Psoas muscle (tissue), 8 donors: ENCODE data around the gene WWOX. TPM values are rescaled to one million over a fixed set of nuclear protein-coding genes. Genes with fewer than 3 reads are reported as not detected.

Source experiments
- ATAC-seq, 4 donors: fragments of 200-7000 bp; cut with Tn5 transposase; one replicate each; pipeline ENCODE4 v1.9.1; 2020; ENCODE audit warnings: moderate library complexity in 3 of 4, mild to moderate bottlenecking in 2 of 4
- DNase-seq, 2 donors: peaks; one replicate each; pipeline ENCODE4 v3.0.0-alpha.2; 2020
- H3K27ac ChIP-seq: fragments of 200-600 bp; one replicate; pipeline ENCODE4 v1.8.0; 2022
- H3K27me3 ChIP-seq, 3 donors: fragments of 200-600 bp in 1 of 3; one replicate each; pipeline versions ENCODE4 v1.6.1 to v1.8.0; 2013 to 2022; ENCODE audit warnings: low read length in 2 of 3, mild to moderate bottlenecking in 2 of 3, moderate library complexity in 1 of 3; ENCODE audit not compliant: insufficient read depth in 3 of 3
- H3K36me3 ChIP-seq, 2 donors: fragments of 200-600 bp in 1 of 2; one replicate each; pipeline versions ENCODE4 v1.6.1 to v1.8.0; 2013 to 2022; ENCODE audit warnings: low read depth in 1 of 2, mild to moderate bottlenecking in 1 of 2, moderate library complexity in 1 of 2; ENCODE audit not compliant: insufficient read depth in 1 of 2
- H3K4me1 ChIP-seq: fragments of 200-600 bp; one replicate; pipeline ENCODE4 v1.8.0; 2022
- H3K4me3 ChIP-seq: fragments of 200-600 bp; one replicate; pipeline ENCODE4 v1.8.0; 2022; ENCODE audit warnings: mild to moderate bottlenecking
- H3K9me3 ChIP-seq: fragments of 200-600 bp; one replicate; pipeline ENCODE4 v1.8.0; 2022
- WGBS, 3 donors: extraction: QIAGEN DNeasy Blood & Tissue Kit; methylation state at CpG; one replicate each; pipeline versions ENCODE4 v1.1.6 to v1.1.7; 2013; 5-methylcytosine and 5-hydroxymethylcytosine counted together
- intact Hi-C, 2 donors: fragments of 100-400 bp; cut with DNase I; formaldehyde crosslinking; loops; one replicate each; pipeline versions ENCODE4 v1.11.0 to v1.14.2; 2022
- polyA plus RNA-seq, 3 donors: library from polyadenylated mRNA; stranded (reverse); fragments of 200-250 nt; gene quantifications; one replicate each; pipeline ENCODE4 v1.2.3, GENCODE V29; 2013
- total RNA-seq, 4 donors: library from RNA; stranded (reverse); fragmentation: NEBNext Ultra II Directional in 2 of 4; extraction: Animal tissue kit (Norgen Biotek cat#: 25700) in 2 of 4; gene quantifications; one replicate each; pipeline versions ENCODE4 v1.2.1 to v1.2.4, GENCODE V29; 2021 to 2023
- TF ChIP-seq, protein P1 (sequence below): fragments of 200-600 bp; IDR thresholded peaks from one replicate; pipeline ENCODE4 v1.8.0; 2022; ENCODE audit warnings: antibody characterized with exemption
- donor health status: healthy with polysubstance abuse.
- donor health status: DM: no; HTN: no; CAD: no; lungs with moderate emphysema.
- donor health status: Bipolar disorder and iron deficiency.
- donor health status: healthy.
- donor health status: DM: yes; HTN: yes; CAD: no.
- donor health status: DM: no; HTN: no; CAD: no.
- donor health status: DM: no; HTN: no; CAD: no.
- donor health status: DM: yes; HTN: yes; CAD: no.

WWOX gene
- total and polyA plus RNA-seq, 7 donors: 3.1 to 6.6 (median 5.0) TPM

DNA sequence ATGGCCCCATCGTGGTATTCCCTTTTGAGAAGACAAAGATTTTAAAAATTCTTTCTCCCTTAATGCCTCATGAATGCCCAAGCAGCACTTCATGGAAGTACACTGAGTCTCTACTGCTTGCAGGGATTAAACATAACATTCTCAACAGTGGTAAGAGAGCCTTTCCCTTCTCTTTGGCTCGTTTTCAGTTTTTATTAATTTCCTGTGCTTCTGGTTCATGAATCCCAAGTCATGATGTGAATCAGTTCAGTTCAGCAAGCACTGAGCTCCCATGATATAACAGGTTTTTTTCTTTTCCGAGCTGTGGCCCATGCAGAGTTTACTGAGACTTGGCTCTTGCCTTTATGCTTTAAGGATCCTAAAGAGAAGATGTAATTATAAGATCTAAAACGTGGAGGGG lies 175.3 kb downstream of the WWOX start:
- no peaks in the 10 kb centered on the region for H3K9me3 ChIP-seq
- no peak for DNase-seq
- H3K4me1 ChIP-seq: no peaks in the 10 kb centered on the region
- intact Hi-C loops: no loop called here
- TF ChIP-seq, protein P1, sequence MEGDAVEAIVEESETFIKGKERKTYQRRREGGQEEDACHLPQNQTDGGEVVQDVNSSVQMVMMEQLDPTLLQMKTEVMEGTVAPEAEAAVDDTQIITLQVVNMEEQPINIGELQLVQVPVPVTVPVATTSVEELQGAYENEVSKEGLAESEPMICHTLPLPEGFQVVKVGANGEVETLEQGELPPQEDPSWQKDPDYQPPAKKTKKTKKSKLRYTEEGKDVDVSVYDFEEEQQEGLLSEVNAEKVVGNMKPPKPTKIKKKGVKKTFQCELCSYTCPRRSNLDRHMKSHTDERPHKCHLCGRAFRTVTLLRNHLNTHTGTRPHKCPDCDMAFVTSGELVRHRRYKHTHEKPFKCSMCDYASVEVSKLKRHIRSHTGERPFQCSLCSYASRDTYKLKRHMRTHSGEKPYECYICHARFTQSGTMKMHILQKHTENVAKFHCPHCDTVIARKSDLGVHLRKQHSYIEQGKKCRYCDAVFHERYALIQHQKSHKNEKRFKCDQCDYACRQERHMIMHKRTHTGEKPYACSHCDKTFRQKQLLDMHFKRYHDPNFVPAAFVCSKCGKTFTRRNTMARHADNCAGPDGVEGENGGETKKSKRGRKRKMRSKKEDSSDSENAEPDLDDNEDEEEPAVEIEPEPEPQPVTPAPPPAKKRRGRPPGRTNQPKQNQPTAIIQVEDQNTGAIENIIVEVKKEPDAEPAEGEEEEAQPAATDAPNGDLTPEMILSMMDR: no peak
- WGBS, 3 donors: 79 to 86% (median 82%) methylated on average over 4 of the region's 4 CpGs
- no peak for ATAC-seq
- no peaks in the 10 kb centered on the region for H3K36me3 ChIP-seq
- H3K27me3 ChIP-seq: no peaks in the 10 kb centered on the region
- no peak overlapping the region for H3K4me3 ChIP-seq
- no peak overlapping the region for H3K27ac ChIP-seq

DNA sequence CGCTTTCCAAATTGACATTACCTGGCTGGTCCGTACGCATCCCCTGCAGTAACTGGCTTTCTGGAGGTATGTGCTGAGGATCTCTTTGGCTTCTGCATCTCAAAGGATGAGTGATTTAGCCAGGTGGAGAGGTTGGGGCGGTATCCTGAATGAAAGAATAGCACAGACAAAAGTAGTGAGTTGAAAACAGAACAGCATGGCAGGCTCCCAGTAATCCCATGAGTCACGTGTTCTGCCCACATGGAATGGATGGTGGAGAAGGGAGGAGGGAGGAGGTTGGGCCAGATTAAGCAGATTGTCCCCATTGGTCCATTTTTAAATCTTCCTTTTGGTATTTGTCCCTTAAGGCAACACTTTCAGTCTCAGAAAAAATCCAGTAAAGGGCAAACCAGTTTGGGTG lies 176.0 kb downstream of the WWOX start:
- TF ChIP-seq, protein P1: no peak
- no peak overlapping the region for H3K27ac ChIP-seq
- 80 to 90% (median 85%) methylated on average over 5 of the region's 5 CpGs for WGBS, 3 donors
- DNase-seq (no peak), ATAC-seq (no peak)
- no peak overlapping the region for H3K4me3 ChIP-seq
- no peaks in the 10 kb centered on the region for H3K36me3 ChIP-seq
- no peaks in the 10 kb centered on the region for H3K9me3 ChIP-seq
- no peaks in the 10 kb centered on the region for H3K27me3 ChIP-seq
- intact Hi-C loops: no loop called here
- H3K4me1 ChIP-seq: no peaks in the 10 kb centered on the region

DNA sequence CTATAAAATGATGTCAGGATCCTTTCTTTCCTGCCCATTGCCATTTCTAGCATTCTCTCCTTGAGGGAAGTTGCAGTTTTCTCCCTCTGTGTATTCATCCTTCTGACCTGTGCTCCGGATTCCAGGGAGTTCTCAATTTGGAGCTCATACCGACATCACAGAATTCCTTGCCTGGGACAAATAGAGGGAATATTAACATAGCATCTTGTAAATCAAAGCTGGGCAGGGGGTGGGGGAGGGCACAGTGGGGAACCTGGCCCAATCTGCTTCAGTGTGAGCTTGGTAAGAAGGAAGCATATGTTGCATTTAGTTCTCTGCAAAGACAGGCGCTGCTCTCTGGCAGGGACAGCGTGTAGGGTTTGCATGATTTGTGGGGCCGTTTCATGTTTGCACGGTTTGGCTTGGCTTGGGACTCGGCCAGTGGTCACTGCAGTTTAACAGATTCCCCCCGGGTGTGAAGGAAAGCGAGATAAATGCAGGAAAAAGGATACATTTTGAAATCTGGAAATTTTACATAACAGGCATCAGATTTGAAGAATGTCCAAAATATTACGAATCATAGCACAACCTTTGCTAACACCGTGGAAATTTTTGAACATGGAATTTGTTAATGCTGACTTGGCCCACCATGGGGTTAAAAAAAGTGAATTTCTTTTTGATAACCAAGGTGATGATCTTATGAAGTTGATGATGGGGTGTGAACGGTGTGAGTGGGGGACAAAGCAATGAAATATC lies 178.0 kb downstream of the WWOX start:
- no peaks in the 10 kb centered on the region for H3K4me1 ChIP-seq
- no peaks in the 10 kb centered on the region for H3K27me3 ChIP-seq
- DNase-seq (no peak), ATAC-seq (no peak)
- H3K9me3 ChIP-seq: no peaks in the 10 kb centered on the region
- TF ChIP-seq, protein P1: no peak
- H3K4me3 ChIP-seq: no peak overlapping the region
- no peak overlapping the region for H3K27ac ChIP-seq
- H3K36me3 ChIP-seq: no peaks in the 10 kb centered on the region
- intact Hi-C loops: no loop called here
- WGBS, 3 donors: 29 to 34% (median 29%) methylated on average over 12 of the region's 12 CpGs

DNA sequence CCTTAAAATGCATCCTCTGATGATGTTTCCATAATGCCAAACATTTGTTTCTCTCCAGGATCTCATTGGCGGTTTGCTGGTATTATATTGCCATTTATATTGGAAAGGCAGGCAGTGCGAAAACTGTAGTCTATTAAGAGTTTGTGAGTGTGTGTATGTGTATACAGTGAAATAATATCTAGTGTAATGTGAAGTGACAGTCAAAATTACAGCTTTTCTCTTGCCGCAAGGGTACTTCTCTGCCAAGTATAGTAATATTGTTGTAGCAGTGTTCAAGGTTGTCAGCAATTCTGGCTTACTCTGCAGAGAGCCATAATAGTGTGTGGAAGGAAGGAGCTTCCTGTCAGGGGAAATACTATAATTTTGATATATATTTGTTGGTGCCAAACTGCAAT lies 178.6 kb downstream of the WWOX start:
- intact Hi-C loops: no loop called here
- DNase-seq (no peak), ATAC-seq (no peak)
- H3K4me3 ChIP-seq: no peak overlapping the region
- H3K9me3 ChIP-seq: no peaks in the 10 kb centered on the region
- TF ChIP-seq, protein P1: no peak
- no peaks in the 10 kb centered on the region for H3K4me1 ChIP-seq
- H3K27me3 ChIP-seq: no peaks in the 10 kb centered on the region
- 77 to 88% (median 83%) methylated on average over 3 of the region's 3 CpGs for WGBS, 3 donors
- no peak overlapping the region for H3K27ac ChIP-seq
- H3K36me3 ChIP-seq: no peaks in the 10 kb centered on the region

DNA sequence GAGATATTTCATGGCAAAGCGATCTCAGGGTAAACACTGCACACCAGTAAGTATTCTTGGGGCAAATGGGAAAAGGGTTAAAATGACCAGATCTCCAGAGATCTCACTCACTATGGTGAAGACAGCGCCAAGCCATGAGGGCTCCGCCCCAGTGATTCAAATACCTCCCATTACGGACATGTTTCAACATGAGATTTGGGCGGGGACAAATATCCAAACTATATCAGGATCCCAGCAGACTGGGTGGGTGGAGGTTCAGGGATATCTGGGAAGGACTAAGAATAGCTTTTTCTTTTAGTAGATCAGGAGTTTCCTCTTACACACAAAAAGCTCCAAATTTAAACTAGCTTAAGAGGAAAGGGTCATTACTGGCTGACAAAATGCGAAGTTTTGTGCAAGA lies 181.7 kb downstream of the WWOX start:
- H3K9me3 ChIP-seq: no peaks in the 10 kb centered on the region
- H3K4me1 ChIP-seq: no peaks in the 10 kb centered on the region
- no peak for DNase-seq
- WGBS, 3 donors: 63 to 77% (median 64%) methylated on average over 6 of the region's 6 CpGs
- intact Hi-C loops: no loop called here
- no peaks in the 10 kb centered on the region for H3K27me3 ChIP-seq
- H3K27ac ChIP-seq: no peak overlapping the region
- no peaks in the 10 kb centered on the region for H3K36me3 ChIP-seq
- ATAC-seq: no peak
- H3K4me3 ChIP-seq: no peak overlapping the region
- TF ChIP-seq, protein P1: no peak
